Adrenal gland (tissue), 5 donors: ENCODE results near the gene MEIOC.

Experiments
- POLR2A ChIP-seq, 2 donors: fragments of 450-650 bp; IDR thresholded peaks; one replicate each; pipeline ENCODE4 v1.6.1; 2017; ENCODE audit warnings: antibody characterized with exemption in 2 of 2, mild to moderate bottlenecking in 2 of 2, moderate library complexity in 1 of 2
- TF ChIP-seq, protein P1 (sequence below), 6 experiments: fragments of 450-650 bp in 4 of 6; fragments of 200-600 bp in 2 of 6; sonication (generic) in 1 of 6; IDR thresholded peaks; 1 replicate in 5 of 6; 2 replicates in 1 of 6; pipeline versions ENCODE4 v1.5.1 to v1.8.0; 2016 to 2021; ENCODE audit warnings: antibody characterized with exemption in 6 of 6, mild to moderate bottlenecking in 2 of 6, moderate library complexity in 1 of 6
- donor health status: DM: no; HTN: no; CAD: no.

DNA sequence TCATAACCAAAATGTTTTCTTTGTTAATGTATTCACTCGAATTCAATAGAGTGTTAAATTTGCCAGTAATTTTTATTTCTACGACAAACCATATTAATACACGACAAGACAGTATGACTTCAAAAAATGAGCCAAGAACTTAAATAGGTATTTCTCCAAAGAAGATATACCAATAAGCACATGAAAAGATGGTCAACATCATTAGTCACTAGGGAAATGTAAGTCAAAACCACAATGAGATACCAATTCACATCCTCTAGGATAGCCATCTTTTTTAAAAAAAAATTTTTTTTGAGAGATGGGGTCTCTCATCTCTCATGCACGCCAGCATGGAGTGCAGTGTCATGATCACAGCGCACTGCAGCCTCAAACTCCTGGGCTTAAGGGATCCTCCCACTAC, 5.0 kb upstream of the MEIOC start:
- TF ChIP-seq POLR2A (IDR thresholded peaks at IDR 0.05), result no peak
- TF ChIP-seq, protein P1, sequence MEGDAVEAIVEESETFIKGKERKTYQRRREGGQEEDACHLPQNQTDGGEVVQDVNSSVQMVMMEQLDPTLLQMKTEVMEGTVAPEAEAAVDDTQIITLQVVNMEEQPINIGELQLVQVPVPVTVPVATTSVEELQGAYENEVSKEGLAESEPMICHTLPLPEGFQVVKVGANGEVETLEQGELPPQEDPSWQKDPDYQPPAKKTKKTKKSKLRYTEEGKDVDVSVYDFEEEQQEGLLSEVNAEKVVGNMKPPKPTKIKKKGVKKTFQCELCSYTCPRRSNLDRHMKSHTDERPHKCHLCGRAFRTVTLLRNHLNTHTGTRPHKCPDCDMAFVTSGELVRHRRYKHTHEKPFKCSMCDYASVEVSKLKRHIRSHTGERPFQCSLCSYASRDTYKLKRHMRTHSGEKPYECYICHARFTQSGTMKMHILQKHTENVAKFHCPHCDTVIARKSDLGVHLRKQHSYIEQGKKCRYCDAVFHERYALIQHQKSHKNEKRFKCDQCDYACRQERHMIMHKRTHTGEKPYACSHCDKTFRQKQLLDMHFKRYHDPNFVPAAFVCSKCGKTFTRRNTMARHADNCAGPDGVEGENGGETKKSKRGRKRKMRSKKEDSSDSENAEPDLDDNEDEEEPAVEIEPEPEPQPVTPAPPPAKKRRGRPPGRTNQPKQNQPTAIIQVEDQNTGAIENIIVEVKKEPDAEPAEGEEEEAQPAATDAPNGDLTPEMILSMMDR (IDR thresholded peaks at IDR 0.05), result no peak
